Measurements from ENCODE around the gene TAF4.
"Not testable (repeated sequence)": the region's sequence is repeated elsewhere in the genome, so short reads cannot be mapped to it uniquely, and the experiment has no call there.

The TAF4 gene

GRCh38 chr20:61950641-61951071, 115.0 kb downstream of the TAF4 start:
- no peak for TF ChIP-seq CTCF (IDR thresholded peaks at IDR 0.05; ENCODE audit: low read depth, low read length)
- no peak overlapping the region for H3K4me3 ChIP-seq (replicated peaks in 1 of 2; ENCODE audit: low read depth in 2 of 2, low read length in 2 of 2)
- no peak for DNase-seq (ENCODE audit: low read depth in 2 of 2)

- no peak for DNase-seq (ENCODE audit: low read depth in 2 of 2)
- TF ChIP-seq CTCF (IDR thresholded peaks at IDR 0.05; ENCODE audit: low read depth, low read length): no peak
- H3K4me3 ChIP-seq (replicated peaks in 1 of 2; ENCODE audit: low read depth in 2 of 2, low read length in 2 of 2): no peak overlapping the region
These were observed 115.7 kb downstream of the TAF4 start for GRCh38 chr20:61949714-61950640.

- H3K4me3 ChIP-seq (replicated peaks in 1 of 2; ENCODE audit: low read depth in 2 of 2, low read length in 2 of 2): no peak overlapping the region
- DNase-seq (ENCODE audit: low read depth in 2 of 2): no peak
- TF ChIP-seq CTCF (IDR thresholded peaks at IDR 0.05; ENCODE audit: low read depth, low read length): no peak
These were observed 116.3 kb downstream of the TAF4 start for GRCh38 chr20:61949363-61949713.

- no peak for DNase-seq (ENCODE audit: low read depth in 2 of 2)
- no peak for TF ChIP-seq CTCF (IDR thresholded peaks at IDR 0.05; ENCODE audit: low read depth, low read length)
- H3K4me3 ChIP-seq (replicated peaks in 1 of 2; ENCODE audit: low read depth in 2 of 2, low read length in 2 of 2): no peak overlapping the region
These were observed 116.9 kb downstream of the TAF4 start for GRCh38 chr20:61948586-61949362.

- H3K4me3 ChIP-seq (replicated peaks in 1 of 2; ENCODE audit: low read depth in 2 of 2, low read length in 2 of 2); DNase-seq (ENCODE audit: low read depth in 2 of 2): not testable (repeated sequence)
These were observed 117.6 kb downstream of the TAF4 start for GRCh38 chr20:61948056-61948455.

GRCh38 chr20:61945495-61945894, 120.2 kb downstream of the TAF4 start:
- not testable (repeated sequence) for DNase-seq (ENCODE audit: low read depth in 2 of 2); H3K4me3 ChIP-seq (replicated peaks in 1 of 2; ENCODE audit: low read depth in 2 of 2, low read length in 2 of 2)

- not testable (repeated sequence) for DNase-seq (ENCODE audit: low read depth in 2 of 2); H3K4me3 ChIP-seq (replicated peaks in 1 of 2; ENCODE audit: low read depth in 2 of 2, low read length in 2 of 2)
These were observed 120.7 kb downstream of the TAF4 start for GRCh38 chr20:61944967-61945366.

- DNase-seq (ENCODE audit: low read depth in 2 of 2): no peak
- TF ChIP-seq CTCF (IDR thresholded peaks at IDR 0.05; ENCODE audit: low read depth, low read length): no peak
- H3K4me3 ChIP-seq (replicated peaks in 1 of 2; ENCODE audit: low read depth in 2 of 2, low read length in 2 of 2): no peak overlapping the region
These were observed 123.2 kb downstream of the TAF4 start for GRCh38 chr20:61942526-61942925.

Measured in cardiac fibroblast (primary cell).